ENCODE data around the gene ZNF469.

Gene ZNF469

GRCh38 chr16:88429387-88430184 is 46.8 kb downstream of the ZNF469 start:
- no peak for DNase-seq

- DNase-seq, result no peak
These were observed 47.4 kb downstream of the ZNF469 start for GRCh38 chr16:88430185-88430523.

GRCh38 chr16:88430524-88431446 is 48.0 kb downstream of the ZNF469 start:
- DNase-seq, result peak; percentile 51

GRCh38 chr16:88431651-88432050 is 48.9 kb downstream of the ZNF469 start:
- no peak for DNase-seq

GRCh38 chr16:88432174-88432573 is 49.4 kb downstream of the ZNF469 start:
- DNase-seq, result no peak
